Neural cell (in vitro differentiated cells): Measurements from ENCODE around the gene GATB.

ENCODE experiments used
- CTCF ChIP-seq: fragments of 450-650 bp; IDR thresholded peaks from 2 replicates; pipeline ENCODE4 v1.5.1; 2014; ENCODE audit warnings: antibody characterized with exemption, mild to moderate bottlenecking, moderate library complexity; ENCODE audit not compliant: poor library complexity, severe bottlenecking
- EP300 ChIP-seq: fragments of 450-650 bp; conservative IDR thresholded peaks from 2 replicates; pipeline ENCODE4 v1.6.1; 2014; ENCODE audit warnings: antibody characterized with exemption, mild to moderate bottlenecking, moderate library complexity; ENCODE audit not compliant: poor library complexity, severe bottlenecking
- EZH2 ChIP-seq: fragments of 200-600, 300-800 bp; shearing (Covaris generic), sonication (generic); IDR thresholded peaks from 2 replicates; pipeline ENCODE4 v1.6.1; 2014; ENCODE audit warnings: antibody characterized with exemption, low read length, borderline replicate concordance, mild to moderate bottlenecking; ENCODE audit not compliant: insufficient read depth, poor library complexity, severe bottlenecking
- MXI1 ChIP-seq: fragments of 450-650 bp; conservative IDR thresholded peaks from 2 replicates; pipeline ENCODE4 v1.6.1; 2014; ENCODE audit warnings: antibody characterized with exemption, mild to moderate bottlenecking; ENCODE audit not compliant: poor library complexity, severe bottlenecking
- POLR2AphosphoS5 ChIP-seq: IDR thresholded peaks from 2 replicates; pipeline ENCODE4 v1.6.1; 2012
- RAD21 ChIP-seq: fragments of 450-650 bp; conservative IDR thresholded peaks from 2 replicates; pipeline ENCODE4 v1.6.1; 2014; ENCODE audit warnings: antibody characterized with exemption, mild to moderate bottlenecking, moderate library complexity
- REST ChIP-seq: IDR thresholded peaks from 2 replicates; pipeline ENCODE4 v1.6.1; 2012; ENCODE audit warnings: borderline replicate concordance
- SMC3 ChIP-seq: fragments of 450-650 bp; conservative IDR thresholded peaks from 2 replicates; pipeline ENCODE4 v1.6.1; 2014; ENCODE audit warnings: antibody characterized with exemption, mild to moderate bottlenecking, moderate library complexity; ENCODE audit not compliant: poor library complexity
- TAF1 ChIP-seq: IDR thresholded peaks from 2 replicates; pipeline ENCODE4 v1.6.1; 2012; ENCODE audit warnings: low read depth

GRCh38 chr4:151782296-151782695 is 21.5 kb upstream of the GATB start:
- TF ChIP-seq CTCF (no peak), RAD21 (no peak), EZH2 (no peak), SMC3 (no peak), REST (no peak), EP300 (no peak), POLR2AphosphoS5 (no peak), TAF1 (no peak), MXI1 (no peak)
